GM13977 (cell line): ENCODE results near the gene BMP6.

ENCODE experiments used
- DNase-seq: peaks from one replicate; pipeline ENCODE4 v3.0.0; 2012; ENCODE audit warnings: low spot score
- CTCF ChIP-seq: IDR thresholded peaks from 2 replicates; pipeline ENCODE4 v1.5.1; 2012; ENCODE audit warnings: mild to moderate bottlenecking, control low read depth; ENCODE audit not compliant: insufficient read depth; ENCODE audit errors: extremely low read depth, missing control alignments
- in situ Hi-C: fragments of 300-500 bp; cut with MboI; formaldehyde crosslinking; loops from one replicate; pipeline ENCODE4 v1.12.0; 2022; ENCODE audit warnings: low sequenced_read_pairs, low pct_unique_long_range_greater_than_20kb, mixed read lengths, inconsistent platforms; ENCODE audit not compliant: unreplicated experiment

The BMP6 gene

DNA sequence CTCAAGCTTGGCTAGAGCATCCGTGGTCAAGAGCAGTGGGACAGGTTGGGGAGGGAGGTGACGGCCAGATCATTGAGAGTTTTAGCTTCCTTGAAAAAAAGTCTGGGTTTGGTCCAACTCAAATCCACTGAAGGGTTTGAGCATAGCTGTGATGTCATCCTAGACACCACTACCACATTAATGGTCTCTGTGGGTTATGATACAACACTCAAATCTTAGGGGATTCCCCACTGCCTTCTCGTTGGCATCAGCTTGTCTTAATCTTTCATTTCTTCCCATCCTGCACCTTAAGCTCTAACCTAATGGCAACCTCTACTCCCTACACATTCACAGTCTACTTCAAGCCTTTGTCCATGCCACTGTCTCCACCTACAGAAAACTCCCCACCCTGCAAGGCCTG, 77.3 kb downstream of the BMP6 start:
- in situ Hi-C loops = no loop called here
- no peak for TF ChIP-seq CTCF

GRCh38 chr6:7805078-7805849, 79.4 kb downstream of the BMP6 start:
- no peak for DNase-seq
- no peak for TF ChIP-seq CTCF
- in situ Hi-C loops = no loop called here

More for the DNA sequence above, 77.3 kb downstream of the BMP6 start:
- no peak for DNase-seq

DNA sequence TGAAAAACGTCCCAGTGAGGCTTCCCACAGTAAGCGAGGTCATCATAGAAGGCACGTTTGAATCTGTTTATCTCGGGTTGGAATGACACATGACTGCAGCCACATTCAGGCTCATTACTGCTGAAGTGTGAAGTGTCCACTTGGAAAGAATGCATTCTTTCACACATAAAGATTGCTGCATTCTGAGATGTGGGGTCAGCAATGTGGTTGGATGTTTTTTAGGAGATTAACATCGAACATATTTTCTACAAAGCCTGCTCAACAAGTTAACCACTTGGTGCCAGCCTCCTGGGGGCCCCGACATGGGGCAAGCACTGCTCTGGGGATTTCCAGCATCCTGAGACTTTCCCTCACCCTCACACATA, 79.9 kb downstream of the BMP6 start:
- no peak for TF ChIP-seq CTCF
- DNase-seq = no peak

GRCh38 chr6:7806711-7807110, 80.8 kb downstream of the BMP6 start:
- in situ Hi-C loops = no loop called here
- TF ChIP-seq CTCF = no peak

More for the DNA sequence above, 79.9 kb downstream of the BMP6 start:
- in situ Hi-C loops = no loop called here

GRCh38 chr6:7809346-7809745, 83.4 kb downstream of the BMP6 start:
- TF ChIP-seq CTCF = no peak
- no peak for DNase-seq
- in situ Hi-C loops = no loop called here

More at GRCh38 chr6:7806711-7807110, 80.8 kb downstream of the BMP6 start:
- no peak for DNase-seq

DNA sequence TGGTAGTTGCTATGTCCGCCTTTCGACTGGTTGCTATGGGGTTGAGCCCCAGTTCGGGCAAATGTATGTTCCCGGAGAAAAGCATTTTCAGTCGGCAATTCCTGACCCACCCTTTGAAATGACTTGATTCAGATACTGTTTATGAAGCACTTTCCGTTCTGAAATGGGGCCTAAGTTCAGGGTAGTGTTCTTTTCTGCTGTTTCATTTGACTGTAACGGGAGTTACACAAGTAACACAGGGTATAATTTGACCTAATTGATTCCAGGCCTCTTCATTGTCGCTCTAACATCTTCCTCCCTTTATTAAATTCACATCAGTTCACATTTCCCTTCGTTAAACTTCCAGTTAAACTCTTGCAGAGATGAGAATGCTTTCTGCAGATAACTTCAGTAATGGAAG, 85.5 kb downstream of the BMP6 start:
- no peak for DNase-seq
- in situ Hi-C loops = no loop called here
- no peak for TF ChIP-seq CTCF
